Right forelimb (tissue), 1 donor: Measurements from ENCODE around the gene TBX4.

ENCODE experiments used
- DNase-seq: peaks from one replicate; pipeline ENCODE4 v3.0.0-alpha.2; 2018

TBX4 gene

GRCh38 chr17:61452301-61453290 is at the start of gene TBX4:
TBX4 (plus strand) TSS chr17:61452422; CDS start chr17:61456491, 4,069 bp downstream.
- DNase-seq, result no peak

- DNase-seq, result no peak
Observed at GRCh38 chr17:61402978-61403800, 49.0 kb upstream of the TBX4 start.

GRCh38 chr17:61403801-61404662 is 48.2 kb upstream of the TBX4 start:
- DNase-seq, result no peak

- no peak for DNase-seq
Observed at GRCh38 chr17:61404663-61404912, 47.6 kb upstream of the TBX4 start.

- peak; percentile 54 for DNase-seq
Observed at GRCh38 chr17:61404913-61405685, 47.1 kb upstream of the TBX4 start.

GRCh38 chr17:61405686-61406536 is 46.3 kb upstream of the TBX4 start:
- peak; percentile 43 for DNase-seq

GRCh38 chr17:61406537-61406845 is 45.7 kb upstream of the TBX4 start:
- DNase-seq, result no peak

- peak; percentile 43 for DNase-seq
Observed at GRCh38 chr17:61406971-61407911, 45.0 kb upstream of the TBX4 start.

GRCh38 chr17:61408151-61409041 is 43.8 kb upstream of the TBX4 start:
- DNase-seq, result peak; percentile 62

GRCh38 chr17:61409301-61410112 is 42.7 kb upstream of the TBX4 start:
- DNase-seq, result peak; percentile 86

- peak; percentile 86 for DNase-seq
Observed at GRCh38 chr17:61410141-61411010, 41.8 kb upstream of the TBX4 start.

GRCh38 chr17:61411011-61411260 is 41.3 kb upstream of the TBX4 start:
- DNase-seq, result no peak

- peak; percentile 80 for DNase-seq
Observed at GRCh38 chr17:61411261-61412142, 40.7 kb upstream of the TBX4 start.

GRCh38 chr17:61412143-61412859 is 39.9 kb upstream of the TBX4 start:
- peak; percentile 95 for DNase-seq

- peak; percentile 48 for DNase-seq
Observed at GRCh38 chr17:61412860-61413660, 39.2 kb upstream of the TBX4 start.
